HL-60 (cell line): Measurements from ENCODE around the gene CDCA5.

ENCODE experiments used
- DNase-seq, 2 experiments: peaks; one replicate each; pipeline ENCODE4 v3.0.0-alpha.2; 2010 to 2020; ENCODE audit warnings: low read depth in 1 of 2, low spot score in 1 of 2
- H3K27ac ChIP-seq: fragments of 250-450 bp; sonication (Bioruptor Pico); replicated peaks from 2 replicates; pipeline ENCODE4 v1.5.1; 2020; ENCODE audit warnings: mild to moderate bottlenecking, moderate library complexity
- H3K27me3 ChIP-seq: fragments of 250-450 bp; sonication (Bioruptor Pico); 2 replicates; pipeline ENCODE4 v1.5.1; 2021; ENCODE audit warnings: mild to moderate bottlenecking, moderate library complexity; ENCODE audit not compliant: insufficient read depth, poor library complexity, severe bottlenecking
- H3K4me3 ChIP-seq: replicated peaks from 2 replicates; pipeline ENCODE4 v1.5.1; 2011; ENCODE audit warnings: mild to moderate bottlenecking, control low read depth, low read length; ENCODE audit not compliant: insufficient read depth
- GABPA ChIP-seq: IDR thresholded peaks from 2 replicates; pipeline ENCODE4 v1.6.1; 2012; ENCODE audit warnings: low read depth
- POLR2AphosphoS5 ChIP-seq: IDR thresholded peaks from 2 replicates; pipeline ENCODE4 v1.6.1; 2012; ENCODE audit warnings: low read depth
- SPI1 ChIP-seq: IDR thresholded peaks from 2 replicates; pipeline ENCODE4 v1.6.1; 2012; ENCODE audit warnings: low read depth, mild to moderate bottlenecking, borderline replicate concordance
- TF ChIP-seq, protein P1 (sequence below): IDR thresholded peaks from 2 replicates; pipeline ENCODE4 v1.6.1; 2012; ENCODE audit warnings: low read depth; ENCODE audit not compliant: insufficient replicate concordance
- TF ChIP-seq, protein P2 (sequence below): IDR thresholded peaks from one replicate; pipeline ENCODE4 v1.5.1; 2011; ENCODE audit warnings: low read length, control low read depth, inconsistent platforms; ENCODE audit not compliant: insufficient read depth

Gene CDCA5

DNA sequence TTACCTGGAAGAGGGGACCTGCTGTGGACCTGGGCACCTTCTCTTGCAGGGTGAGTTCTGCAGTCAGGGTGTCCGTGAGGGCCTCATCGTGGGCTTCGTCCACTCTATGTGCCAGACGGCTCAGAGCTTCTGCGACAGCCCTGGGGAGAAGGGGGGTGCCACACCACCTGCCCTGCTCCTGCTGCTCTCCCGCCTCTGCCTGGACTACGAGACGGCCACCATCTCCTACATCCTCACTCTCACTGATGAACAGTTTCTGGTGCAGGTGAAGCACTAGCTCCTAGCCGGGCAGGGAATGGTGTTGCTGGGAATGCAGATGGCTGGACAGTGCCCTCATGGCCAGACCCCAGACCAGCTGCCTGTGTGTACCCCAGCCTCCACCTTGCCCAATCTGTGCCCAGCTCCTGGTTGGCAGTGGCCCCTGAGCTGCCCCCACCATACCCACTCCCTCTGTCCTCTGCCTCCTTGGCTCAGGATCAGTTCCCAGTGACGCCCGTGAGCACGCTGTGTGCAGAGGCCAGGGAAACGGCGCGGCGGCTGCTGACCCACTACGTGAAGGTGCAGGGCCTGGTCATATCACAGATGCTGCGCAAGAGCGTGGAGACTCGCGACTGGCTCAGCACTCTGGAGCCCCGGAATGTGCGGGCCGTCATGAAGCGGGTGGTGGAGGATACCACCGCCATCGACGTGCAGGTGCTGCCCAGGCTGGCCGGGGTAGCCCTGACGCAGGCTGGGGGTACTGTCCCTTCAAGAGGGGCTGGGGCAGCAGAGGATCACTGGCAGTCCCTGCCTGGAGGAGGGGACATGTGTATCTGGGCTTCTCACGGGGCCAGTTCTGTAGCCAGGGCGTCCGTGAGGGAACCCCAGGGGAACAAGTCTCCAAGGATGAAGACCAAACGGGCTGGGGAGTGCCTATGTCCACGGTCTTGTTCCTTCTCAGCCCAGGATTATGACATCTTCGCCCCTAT, 25.7 kb upstream of the CDCA5 start:
- Histone ChIP-seq H3K27me3 (no peaks in the 10 kb centered on the region), H3K4me3 (no peak overlapping the region), H3K27ac (no peak overlapping the region)
- TF ChIP-seq POLR2AphosphoS5 = no peak
- TF ChIP-seq, protein P1, sequence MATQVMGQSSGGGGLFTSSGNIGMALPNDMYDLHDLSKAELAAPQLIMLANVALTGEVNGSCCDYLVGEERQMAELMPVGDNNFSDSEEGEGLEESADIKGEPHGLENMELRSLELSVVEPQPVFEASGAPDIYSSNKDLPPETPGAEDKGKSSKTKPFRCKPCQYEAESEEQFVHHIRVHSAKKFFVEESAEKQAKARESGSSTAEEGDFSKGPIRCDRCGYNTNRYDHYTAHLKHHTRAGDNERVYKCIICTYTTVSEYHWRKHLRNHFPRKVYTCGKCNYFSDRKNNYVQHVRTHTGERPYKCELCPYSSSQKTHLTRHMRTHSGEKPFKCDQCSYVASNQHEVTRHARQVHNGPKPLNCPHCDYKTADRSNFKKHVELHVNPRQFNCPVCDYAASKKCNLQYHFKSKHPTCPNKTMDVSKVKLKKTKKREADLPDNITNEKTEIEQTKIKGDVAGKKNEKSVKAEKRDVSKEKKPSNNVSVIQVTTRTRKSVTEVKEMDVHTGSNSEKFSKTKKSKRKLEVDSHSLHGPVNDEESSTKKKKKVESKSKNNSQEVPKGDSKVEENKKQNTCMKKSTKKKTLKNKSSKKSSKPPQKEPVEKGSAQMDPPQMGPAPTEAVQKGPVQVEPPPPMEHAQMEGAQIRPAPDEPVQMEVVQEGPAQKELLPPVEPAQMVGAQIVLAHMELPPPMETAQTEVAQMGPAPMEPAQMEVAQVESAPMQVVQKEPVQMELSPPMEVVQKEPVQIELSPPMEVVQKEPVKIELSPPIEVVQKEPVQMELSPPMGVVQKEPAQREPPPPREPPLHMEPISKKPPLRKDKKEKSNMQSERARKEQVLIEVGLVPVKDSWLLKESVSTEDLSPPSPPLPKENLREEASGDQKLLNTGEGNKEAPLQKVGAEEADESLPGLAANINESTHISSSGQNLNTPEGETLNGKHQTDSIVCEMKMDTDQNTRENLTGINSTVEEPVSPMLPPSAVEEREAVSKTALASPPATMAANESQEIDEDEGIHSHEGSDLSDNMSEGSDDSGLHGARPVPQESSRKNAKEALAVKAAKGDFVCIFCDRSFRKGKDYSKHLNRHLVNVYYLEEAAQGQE = no peak
- TF ChIP-seq, protein P2, sequence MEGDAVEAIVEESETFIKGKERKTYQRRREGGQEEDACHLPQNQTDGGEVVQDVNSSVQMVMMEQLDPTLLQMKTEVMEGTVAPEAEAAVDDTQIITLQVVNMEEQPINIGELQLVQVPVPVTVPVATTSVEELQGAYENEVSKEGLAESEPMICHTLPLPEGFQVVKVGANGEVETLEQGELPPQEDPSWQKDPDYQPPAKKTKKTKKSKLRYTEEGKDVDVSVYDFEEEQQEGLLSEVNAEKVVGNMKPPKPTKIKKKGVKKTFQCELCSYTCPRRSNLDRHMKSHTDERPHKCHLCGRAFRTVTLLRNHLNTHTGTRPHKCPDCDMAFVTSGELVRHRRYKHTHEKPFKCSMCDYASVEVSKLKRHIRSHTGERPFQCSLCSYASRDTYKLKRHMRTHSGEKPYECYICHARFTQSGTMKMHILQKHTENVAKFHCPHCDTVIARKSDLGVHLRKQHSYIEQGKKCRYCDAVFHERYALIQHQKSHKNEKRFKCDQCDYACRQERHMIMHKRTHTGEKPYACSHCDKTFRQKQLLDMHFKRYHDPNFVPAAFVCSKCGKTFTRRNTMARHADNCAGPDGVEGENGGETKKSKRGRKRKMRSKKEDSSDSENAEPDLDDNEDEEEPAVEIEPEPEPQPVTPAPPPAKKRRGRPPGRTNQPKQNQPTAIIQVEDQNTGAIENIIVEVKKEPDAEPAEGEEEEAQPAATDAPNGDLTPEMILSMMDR = no peak
- no peak for TF ChIP-seq GABPA
- no peak for TF ChIP-seq SPI1
- DNase-seq = no peak

DNA sequence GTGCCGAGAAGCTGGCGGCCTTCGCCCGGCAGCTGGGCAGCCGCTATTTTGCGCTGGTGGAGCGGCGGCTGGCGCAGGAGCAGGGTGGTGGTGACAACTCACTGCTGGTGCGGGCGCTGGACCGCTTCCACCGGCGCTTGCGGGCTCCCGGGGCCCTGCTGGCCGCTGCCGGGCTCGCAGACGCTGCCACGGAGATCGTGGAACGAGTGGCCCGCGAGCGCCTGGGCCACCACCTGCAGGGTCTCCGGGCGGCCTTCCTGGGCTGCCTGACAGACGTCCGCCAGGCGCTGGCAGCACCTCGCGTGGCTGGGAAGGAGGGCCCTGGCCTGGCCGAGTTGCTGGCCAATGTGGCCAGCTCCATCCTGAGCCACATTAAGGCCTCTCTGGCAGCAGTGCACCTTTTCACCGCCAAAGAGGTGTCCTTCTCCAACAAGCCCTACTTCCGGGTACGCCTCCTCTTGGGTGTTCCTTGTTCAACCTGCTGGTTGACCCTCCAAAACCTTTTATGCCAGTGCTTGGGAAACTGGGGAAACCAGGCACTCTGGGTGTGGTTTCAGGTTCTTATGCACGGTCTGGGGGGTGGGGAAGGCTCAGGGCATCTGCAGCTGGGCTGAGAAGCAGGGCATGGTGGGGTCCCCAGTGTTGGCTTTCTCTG, 24.8 kb upstream of the CDCA5 start:
- Histone ChIP-seq H3K27ac (no peak overlapping the region), H3K27me3 (no peaks in the 10 kb centered on the region), H3K4me3 (no peak overlapping the region)
- no peak for TF ChIP-seq SPI1
- TF ChIP-seq GABPA = no peak
- TF ChIP-seq, protein P2 = no peak
- TF ChIP-seq POLR2AphosphoS5 = no peak
- no peak for DNase-seq

GRCh38 chr11:65107751-65108468, 24.1 kb upstream of the CDCA5 start:
- H3K27ac ChIP-seq = no peak overlapping the region
- no peak for TF ChIP-seq POLR2AphosphoS5
- TF ChIP-seq SPI1 = no peak
- TF ChIP-seq, protein P2 = no peak
- no peak for TF ChIP-seq GABPA
- TF ChIP-seq, protein P1 = no peak
- no peak for DNase-seq
- H3K27me3 ChIP-seq = no peaks in the 10 kb centered on the region
- H3K4me3 ChIP-seq = no peak overlapping the region
